Fibroblast of skin of back (primary cell): ENCODE data around the gene MAD1L1.
"Not testable (repeated sequence)": the region's sequence is repeated elsewhere in the genome, so short reads cannot be mapped to it uniquely, and the experiment has no call there.

Source experiments
- DNase-seq: peaks from one replicate; pipeline ENCODE4 v3.0.0-alpha.2; 2013

MAD1L1 gene

GRCh38 chr7:2059964-2060700, 172.6 kb downstream of the MAD1L1 start:
- DNase-seq: no peak

- DNase-seq: not testable (repeated sequence)
These were observed 174.5 kb downstream of the MAD1L1 start for GRCh38 chr7:2058246-2058645.

GRCh38 chr7:2055956-2056355, 176.8 kb downstream of the MAD1L1 start:
- DNase-seq: no peak

- no peak for DNase-seq
These were observed 177.8 kb downstream of the MAD1L1 start for GRCh38 chr7:2054927-2055326.

GRCh38 chr7:2053395-2053794, 179.3 kb downstream of the MAD1L1 start:
- DNase-seq: no peak

GRCh38 chr7:2052657-2053048, 180.1 kb downstream of the MAD1L1 start:
- no peak for DNase-seq

- no peak for DNase-seq
These were observed 180.8 kb downstream of the MAD1L1 start for GRCh38 chr7:2051707-2052656.

- DNase-seq: no peak
These were observed 182.3 kb downstream of the MAD1L1 start for GRCh38 chr7:2050511-2050866.

- DNase-seq: no peak
These were observed 182.8 kb downstream of the MAD1L1 start for GRCh38 chr7:2049782-2050510.

- DNase-seq: no peak
These were observed 183.5 kb downstream of the MAD1L1 start for GRCh38 chr7:2049111-2049781.

GRCh38 chr7:2048531-2048930, 184.2 kb downstream of the MAD1L1 start:
- no peak for DNase-seq

GRCh38 chr7:2048006-2048405, 184.7 kb downstream of the MAD1L1 start:
- no peak for DNase-seq

GRCh38 chr7:2046581-2047565, 185.9 kb downstream of the MAD1L1 start:
- no peak for DNase-seq

GRCh38 chr7:2045559-2046405, 187.0 kb downstream of the MAD1L1 start:
- DNase-seq: no peak

- DNase-seq: no peak
These were observed 187.8 kb downstream of the MAD1L1 start for GRCh38 chr7:2044883-2045471.

- DNase-seq: no peak
These were observed 188.3 kb downstream of the MAD1L1 start for GRCh38 chr7:2044311-2044882.

- DNase-seq: no peak
These were observed 189.3 kb downstream of the MAD1L1 start for GRCh38 chr7:2043316-2044039.

GRCh38 chr7:2042650-2043049, 190.1 kb downstream of the MAD1L1 start:
- DNase-seq: no peak
